Activated CD8-positive, alpha-beta memory T cell treated with anti-CD3 and anti-CD28 coated beads, Interleukin-2, amount 50 U/mL, for 4 hours (primary cell): ENCODE measurements around the gene LZTS3.
"Not testable (repeated sequence)": the region's sequence is repeated elsewhere in the genome, so short reads cannot be mapped to it uniquely, and the experiment has no call there.

Experiments used
- DNase-seq: peaks from one replicate; pipeline ENCODE4 v3.0.0-alpha.2; 2020

Gene LZTS3

DNA sequence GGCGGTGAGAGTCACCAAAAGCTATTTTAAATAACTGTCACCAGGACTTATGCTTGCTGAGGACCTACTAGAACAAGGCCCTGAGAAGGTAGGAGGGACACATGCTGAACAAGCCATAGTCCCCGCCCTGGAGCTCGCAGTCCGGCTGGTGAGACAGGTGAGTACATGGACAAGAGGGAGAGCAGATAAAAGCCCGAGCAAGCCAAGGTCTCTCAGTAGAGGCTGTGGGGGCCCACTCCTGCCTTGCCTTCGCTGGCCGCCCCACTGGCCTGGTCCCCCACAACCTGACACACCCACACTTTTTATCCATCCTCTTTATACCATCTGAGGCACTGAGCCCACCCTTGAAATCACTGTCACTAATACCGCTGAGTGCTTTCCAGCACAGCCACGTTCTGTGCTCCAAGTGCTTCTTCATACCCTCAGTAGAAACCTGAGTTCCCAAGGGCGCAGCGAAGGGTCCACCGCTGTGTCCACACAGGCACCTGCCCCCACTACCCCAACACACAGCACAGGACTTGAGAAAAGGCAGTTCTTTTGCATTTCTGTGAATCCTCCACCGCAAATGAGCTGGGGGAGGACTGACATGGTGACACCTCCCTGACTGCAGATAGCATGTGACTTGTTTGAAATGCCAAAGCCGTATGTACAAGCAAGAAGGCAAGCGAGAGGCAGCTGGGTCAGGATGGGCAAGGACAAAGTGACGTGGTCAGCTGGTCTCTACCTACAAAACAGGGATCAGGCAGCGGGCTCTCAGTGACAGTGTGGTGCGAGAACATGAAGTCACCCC, 19.1 kb upstream of the LZTS3 start:
- no peak for DNase-seq

- DNase-seq, result no peak
These were observed 17.3 kb upstream of the LZTS3 start for GRCh38 chr20:3190681-3191111.

DNA sequence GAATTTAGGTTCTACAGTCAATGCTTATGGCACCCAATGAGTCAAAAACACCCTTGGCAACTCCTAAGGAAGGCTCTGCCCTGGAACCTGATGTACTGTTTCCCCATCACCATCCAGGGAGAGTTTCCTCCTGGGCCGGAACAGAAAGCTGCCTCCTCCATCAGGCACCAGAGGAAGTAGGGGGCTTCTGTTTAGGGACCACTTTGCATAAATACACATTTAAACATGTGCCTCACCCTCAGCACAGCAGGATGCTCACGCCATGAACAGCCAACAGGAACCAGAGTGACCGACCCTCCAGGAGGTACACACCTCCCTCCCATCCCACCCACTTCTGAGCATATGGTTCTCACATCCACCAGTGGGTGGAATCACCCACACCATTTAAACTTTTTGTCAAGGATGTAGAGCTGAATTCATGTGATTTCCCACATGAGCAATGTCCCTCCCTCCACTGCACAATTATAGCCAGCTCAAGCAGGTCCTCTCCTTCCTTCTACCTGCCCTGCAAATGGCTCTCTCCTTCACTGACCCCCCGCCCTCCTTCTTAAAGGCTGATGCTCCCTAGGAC, 16.3 kb upstream of the LZTS3 start:
- no peak for DNase-seq

- DNase-seq, result no peak
These were observed 15.6 kb upstream of the LZTS3 start for GRCh38 chr20:3188823-3189413.

DNA sequence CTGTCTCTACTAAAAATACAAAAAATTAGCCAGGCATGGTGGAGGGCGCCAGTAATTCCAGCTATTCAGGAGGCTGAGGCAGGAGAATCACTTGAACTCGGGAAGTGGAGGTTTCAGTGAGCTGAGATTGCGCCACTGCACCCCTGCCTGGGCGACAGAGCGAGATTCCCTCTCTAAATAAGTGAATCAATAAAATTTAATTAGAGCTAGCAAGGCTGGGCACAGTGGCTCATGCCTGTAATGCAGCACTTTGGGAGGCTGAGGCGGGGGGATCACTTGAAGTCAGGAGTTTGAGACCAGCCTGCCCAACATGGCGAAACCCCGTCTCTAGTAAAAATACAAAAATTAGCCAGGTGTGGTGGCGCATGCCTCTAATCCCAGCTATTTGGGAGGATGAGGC, 14.5 kb upstream of the LZTS3 start:
- not testable (repeated sequence) for DNase-seq

- DNase-seq, result no peak
These were observed 10.7 kb upstream of the LZTS3 start for GRCh38 chr20:3183896-3184612.

DNA sequence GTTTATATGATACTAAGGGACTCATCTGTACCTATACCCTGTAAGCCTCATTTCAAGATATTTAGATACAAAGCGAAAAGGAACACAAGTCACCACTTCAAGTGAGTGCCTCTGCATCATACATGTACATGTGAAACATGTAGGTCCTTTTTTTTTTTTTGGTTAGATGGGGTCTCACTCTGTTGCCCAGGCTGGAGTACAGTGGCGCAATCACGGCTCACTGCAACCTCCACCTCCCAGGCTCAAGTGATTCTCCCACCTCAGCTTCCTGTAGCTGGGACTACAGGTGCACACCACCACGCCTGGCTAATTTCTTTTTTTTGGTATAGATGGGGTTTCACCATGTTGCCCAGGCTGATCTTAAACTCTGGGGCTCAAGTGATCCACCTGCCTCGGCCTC, 9.1 kb upstream of the LZTS3 start:
- not testable (repeated sequence) for DNase-seq

- DNase-seq, result no peak
These were observed 7.9 kb upstream of the LZTS3 start for GRCh38 chr20:3181270-3181669.

DNA sequence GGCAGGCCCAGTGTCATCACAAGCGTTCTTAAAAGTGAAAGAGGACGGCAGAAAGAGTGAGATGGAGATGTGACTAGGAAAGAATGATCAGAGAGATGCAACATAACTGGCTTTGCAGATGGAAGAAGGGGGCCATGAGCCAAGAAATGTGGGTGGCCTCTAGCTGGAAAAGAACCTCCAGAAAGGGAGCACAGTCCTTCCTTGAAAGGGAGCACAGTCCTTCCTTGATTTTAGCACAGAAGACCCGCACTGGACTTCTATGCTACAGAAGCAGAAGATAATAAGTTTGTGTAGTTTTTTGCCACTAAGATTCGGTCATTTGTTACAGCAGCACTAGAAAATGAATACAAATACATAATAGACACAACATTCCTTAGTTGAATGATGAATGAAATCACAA, 7.0 kb upstream of the LZTS3 start:
- DNase-seq, result no peak

DNA sequence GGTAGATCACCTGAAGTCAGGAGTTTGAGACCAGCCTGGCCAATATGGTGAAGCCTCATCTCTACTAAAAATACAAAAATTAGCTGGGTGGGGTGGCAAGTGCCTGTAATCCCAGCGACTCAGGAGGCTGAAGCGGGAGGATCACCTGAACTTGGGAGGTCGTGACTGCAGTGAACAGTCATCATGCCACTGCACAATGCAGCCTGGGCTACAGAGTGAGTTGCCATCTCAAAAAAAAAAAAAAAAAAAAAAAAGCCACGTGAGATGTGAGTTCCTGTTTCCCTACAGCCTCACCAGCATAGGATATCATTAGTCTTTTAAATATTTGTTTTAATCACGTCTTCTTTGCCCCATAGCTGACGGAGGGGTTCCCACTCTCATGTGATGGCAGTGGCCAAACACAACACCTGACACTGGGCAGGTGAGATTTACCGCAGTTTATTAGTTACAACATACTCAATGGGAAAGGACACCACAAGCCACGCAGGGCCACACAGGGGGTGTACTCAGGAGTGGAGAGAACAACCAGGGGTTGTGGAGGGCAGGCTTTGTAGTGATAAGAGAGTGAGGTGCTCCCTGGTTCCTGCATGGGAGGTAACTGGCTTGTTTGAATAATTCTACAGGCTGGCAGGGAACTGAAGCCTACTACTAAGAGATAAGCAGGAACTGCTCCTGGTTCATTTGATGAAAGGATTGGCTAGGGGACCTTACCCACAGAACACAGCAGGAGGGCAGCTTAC, 4.6 kb upstream of the LZTS3 start:
- DNase-seq, result no peak

GRCh38 chr20:3175270-3175669, 1.9 kb upstream of the LZTS3 start:
- no peak for DNase-seq

GRCh38 chr20:3174442-3175261, 1.3 kb upstream of the LZTS3 start:
- DNase-seq, result no peak

- DNase-seq, result peak; percentile 94
These were observed 477 bp upstream of the LZTS3 start for GRCh38 chr20:3173610-3174441.

GRCh38 chr20:3172126-3172932, 1.0 kb downstream of the LZTS3 start:
- no peak for DNase-seq

GRCh38 chr20:3171391-3172125, 1.8 kb downstream of the LZTS3 start:
- no peak for DNase-seq

DNA sequence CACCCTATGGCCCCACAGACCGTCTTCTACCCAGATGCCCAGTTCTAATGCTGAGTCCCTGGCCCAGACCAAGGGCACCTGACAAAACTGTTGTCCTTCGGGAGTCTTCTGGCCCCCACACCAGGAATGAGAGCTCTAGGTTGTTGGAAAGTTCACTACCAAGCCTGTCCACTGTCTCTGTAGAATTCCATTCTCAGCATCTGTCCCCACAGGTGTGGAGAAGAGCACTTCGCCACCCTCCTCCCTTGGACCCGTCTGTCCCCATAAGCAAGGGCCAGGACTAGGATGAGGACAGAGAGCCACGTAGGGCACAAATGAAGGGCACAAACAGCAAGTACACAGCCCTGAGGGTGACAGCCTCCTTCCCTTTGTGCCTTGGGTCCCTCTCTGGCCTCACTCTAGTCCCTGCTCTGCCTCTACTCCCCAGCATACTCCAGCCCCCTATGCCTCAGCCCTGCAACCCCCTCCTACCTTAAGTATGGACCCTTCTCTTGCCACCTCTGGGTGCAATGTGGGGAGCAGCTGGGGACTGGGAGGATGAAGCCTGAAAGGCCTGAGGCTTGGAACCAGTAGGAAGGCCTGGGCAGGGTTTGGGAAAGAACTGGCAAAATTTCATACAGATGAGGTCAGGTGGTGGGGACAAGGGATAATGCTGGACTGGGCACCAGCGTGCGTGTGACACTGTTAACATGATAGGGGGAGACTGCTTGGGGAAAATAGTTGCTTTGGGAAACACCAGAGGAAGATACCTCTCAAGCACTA, 4.3 kb downstream of the LZTS3 start:
- no peak for DNase-seq

GRCh38 chr20:3168079-3168828, 5.1 kb downstream of the LZTS3 start:
- no peak for DNase-seq

DNA sequence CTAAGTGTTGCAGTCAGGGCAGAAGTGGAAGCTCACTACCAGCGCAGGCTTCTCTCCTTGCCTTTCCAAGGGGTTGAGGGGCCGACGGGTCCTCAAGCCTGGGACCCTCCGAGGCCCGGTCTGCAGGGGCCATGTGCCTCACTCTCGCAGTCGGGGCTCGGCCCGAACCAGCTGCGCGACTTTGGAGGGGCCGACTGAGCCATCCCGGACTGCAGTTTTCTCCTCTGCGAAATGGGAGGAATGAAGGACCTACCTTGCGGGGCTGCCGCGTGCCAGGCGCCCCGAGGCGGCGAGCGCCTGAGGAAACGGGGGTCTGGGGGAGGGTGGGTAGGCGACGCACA, 5.6 kb downstream of the LZTS3 start:
- DNase-seq, result no peak
